Measurements from ENCODE around the gene KRT10.

The KRT10 gene

GRCh38 chr17:40779181-40779909 lies 43.1 kb downstream of the KRT10 start:
- TF ChIP-seq, protein P1, sequence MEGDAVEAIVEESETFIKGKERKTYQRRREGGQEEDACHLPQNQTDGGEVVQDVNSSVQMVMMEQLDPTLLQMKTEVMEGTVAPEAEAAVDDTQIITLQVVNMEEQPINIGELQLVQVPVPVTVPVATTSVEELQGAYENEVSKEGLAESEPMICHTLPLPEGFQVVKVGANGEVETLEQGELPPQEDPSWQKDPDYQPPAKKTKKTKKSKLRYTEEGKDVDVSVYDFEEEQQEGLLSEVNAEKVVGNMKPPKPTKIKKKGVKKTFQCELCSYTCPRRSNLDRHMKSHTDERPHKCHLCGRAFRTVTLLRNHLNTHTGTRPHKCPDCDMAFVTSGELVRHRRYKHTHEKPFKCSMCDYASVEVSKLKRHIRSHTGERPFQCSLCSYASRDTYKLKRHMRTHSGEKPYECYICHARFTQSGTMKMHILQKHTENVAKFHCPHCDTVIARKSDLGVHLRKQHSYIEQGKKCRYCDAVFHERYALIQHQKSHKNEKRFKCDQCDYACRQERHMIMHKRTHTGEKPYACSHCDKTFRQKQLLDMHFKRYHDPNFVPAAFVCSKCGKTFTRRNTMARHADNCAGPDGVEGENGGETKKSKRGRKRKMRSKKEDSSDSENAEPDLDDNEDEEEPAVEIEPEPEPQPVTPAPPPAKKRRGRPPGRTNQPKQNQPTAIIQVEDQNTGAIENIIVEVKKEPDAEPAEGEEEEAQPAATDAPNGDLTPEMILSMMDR (IDR thresholded peaks at IDR 0.05; ENCODE audit: borderline replicate concordance, insufficient read depth, low read depth, low read length), result no peak
- no peak overlapping the region for H3K4me3 ChIP-seq (ENCODE audit: low read depth, low read length)

GRCh38 chr17:40778461-40778860 lies 44.0 kb downstream of the KRT10 start:
- no peak overlapping the region for H3K4me3 ChIP-seq (ENCODE audit: low read depth, low read length)
- TF ChIP-seq, protein P1 (IDR thresholded peaks at IDR 0.05; ENCODE audit: borderline replicate concordance, insufficient read depth, low read depth, low read length), result no peak

DNA sequence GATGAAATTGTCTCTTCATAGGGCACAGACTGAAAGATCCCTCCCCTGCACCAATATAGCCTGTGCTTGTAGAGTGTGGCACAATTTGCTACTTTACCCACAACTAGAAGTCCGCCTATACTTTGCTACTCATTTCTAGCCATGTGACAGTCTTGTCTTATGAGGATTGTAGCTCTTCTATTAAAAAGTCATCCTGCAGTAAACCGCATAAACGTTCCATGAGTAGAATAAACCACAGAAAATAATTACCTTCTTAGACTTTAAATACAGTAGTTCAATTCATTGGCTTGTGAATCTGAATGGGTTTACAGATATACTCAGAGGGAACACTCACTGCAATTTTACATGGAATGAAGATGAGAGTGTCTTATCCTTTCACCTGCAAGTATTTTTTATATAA lies 44.4 kb downstream of the KRT10 start:
- TF ChIP-seq, protein P1 (IDR thresholded peaks at IDR 0.05; ENCODE audit: borderline replicate concordance, insufficient read depth, low read depth, low read length), result no peak
- H3K4me3 ChIP-seq (ENCODE audit: low read depth, low read length), result no peak overlapping the region

GRCh38 chr17:40777459-40777858 lies 45.0 kb downstream of the KRT10 start:
- TF ChIP-seq, protein P1 (IDR thresholded peaks at IDR 0.05; ENCODE audit: borderline replicate concordance, insufficient read depth, low read depth, low read length), result no peak
- no peak overlapping the region for H3K4me3 ChIP-seq (ENCODE audit: low read depth, low read length)

GRCh38 chr17:40775945-40776344 lies 46.5 kb downstream of the KRT10 start:
- TF ChIP-seq, protein P1 (IDR thresholded peaks at IDR 0.05; ENCODE audit: borderline replicate concordance, insufficient read depth, low read depth, low read length), result no peak
- no peak overlapping the region for H3K4me3 ChIP-seq (ENCODE audit: low read depth, low read length)

- H3K4me3 ChIP-seq (ENCODE audit: low read depth, low read length), result no peak within 1 kb of the TSS
- TF ChIP-seq, protein P1 (IDR thresholded peaks at IDR 0.05; ENCODE audit: borderline replicate concordance, insufficient read depth, low read depth, low read length), result no peak
These were observed 50.3 kb downstream of the KRT10 start, which contains the start of gene KRT26 for GRCh38 chr17:40772101-40772500. TSS of gene KRT26 (minus strand) at chr17:40772201. CDS start at chr17:40772113, 88 bp downstream.

All from GM12875 (cell line).